ENCODE results near the gene HBP1. TPM values are rescaled to one million over a fixed set of nuclear protein-coding genes. Genes with fewer than 3 reads are reported as not detected.
A peak's percentile ranks its signal among the peaks of the same experiment; 100 is the strongest.

HBP1 gene
- polyA plus RNA-seq, 2 of the 4 experiments (the other 2 are of a cell fraction): 28.9 to 52.4 TPM

- TF ChIP-seq RFX5 (IDR thresholded peaks at IDR 0.05) (no peak), HMGXB4 (CRISPR knock-in tag; IDR thresholded peaks at IDR 0.05; ENCODE audit: borderline replicate concordance) (no peak), PBX3 (IDR thresholded peaks at IDR 0.05) (no peak), NR3C1 (IDR thresholded peaks at IDR 0.05) (no peak)
- TF ChIP-seq, protein P1, sequence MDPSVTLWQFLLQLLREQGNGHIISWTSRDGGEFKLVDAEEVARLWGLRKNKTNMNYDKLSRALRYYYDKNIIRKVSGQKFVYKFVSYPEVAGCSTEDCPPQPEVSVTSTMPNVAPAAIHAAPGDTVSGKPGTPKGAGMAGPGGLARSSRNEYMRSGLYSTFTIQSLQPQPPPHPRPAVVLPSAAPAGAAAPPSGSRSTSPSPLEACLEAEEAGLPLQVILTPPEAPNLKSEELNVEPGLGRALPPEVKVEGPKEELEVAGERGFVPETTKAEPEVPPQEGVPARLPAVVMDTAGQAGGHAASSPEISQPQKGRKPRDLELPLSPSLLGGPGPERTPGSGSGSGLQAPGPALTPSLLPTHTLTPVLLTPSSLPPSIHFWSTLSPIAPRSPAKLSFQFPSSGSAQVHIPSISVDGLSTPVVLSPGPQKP (IDR thresholded peaks at IDR 0.05; ENCODE audit: low read depth, low read length): no peak
- 0 out of 3 replicates have a peak, but pooled peaks cover 1% of the 10 kb centered on the region for H3K4me1 ChIP-seq
- DNase-seq (ENCODE audit: low read depth in 1 of 2, low spot score in 1 of 2) (no peak), FAIRE-seq (peak; percentile 49), ATAC-seq (no peak)
- no peaks in the 10 kb centered on the region for H3K9me3 ChIP-seq
- ChIA-PET CTCF (interaction anchor here (1.2 to 2.4 kb wide), 2 partner anchors 10 to 11 kb away, joined by 3 to 13 read pairs; no protein-coding TSS in a partner anchor), POLR2A (no interaction called here)
- H3K4me3 ChIP-seq: no peak overlapping the region
- H3K4me2 ChIP-seq: no peak overlapping the region
- 61% methylated on average over 3 of the region's 3 CpGs for WGBS (ENCODE audit: missing lambda C conversion rate)
- H3K27ac ChIP-seq: no peak overlapping the region
Observed at GRCh38 chr7:107161415-107161814, 7.4 kb upstream of the HBP1 start.

DNA sequence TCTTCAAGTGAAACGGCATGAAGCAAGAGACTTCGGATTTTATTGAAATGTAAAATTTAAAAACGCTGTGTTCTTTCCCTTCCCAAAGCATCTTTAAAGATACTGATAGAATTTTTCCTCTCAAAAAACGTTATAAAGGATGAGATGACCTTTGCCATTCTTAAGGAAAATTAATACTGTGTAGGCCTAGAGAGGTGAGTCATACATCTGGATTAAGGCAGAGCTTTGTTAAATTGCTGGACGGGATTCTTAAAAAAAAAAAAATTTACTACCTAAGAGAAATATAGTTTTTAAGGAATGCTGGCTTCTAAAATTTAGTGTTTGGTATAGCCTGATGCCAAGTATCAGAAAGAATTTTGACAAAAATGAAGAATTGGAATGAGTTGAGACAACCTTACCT, 6.3 kb upstream of the HBP1 start:
- Histone ChIP-seq H3K4me3 (no peak overlapping the region), H3K27ac (no peak overlapping the region), H3K4me2 (no peak overlapping the region), H3K4me1 (0 out of 3 replicates have a peak, but pooled peaks cover 5% of the 10 kb centered on the region), H3K9me3 (no peaks in the 10 kb centered on the region)
- TF ChIP-seq FOSL2 (IDR thresholded peaks at IDR 0.05) (no peak), FOSL2 (CRISPR knock-in tag; IDR thresholded peaks at IDR 0.05) (peak; percentile 49; the same call in 1 of the 2 replicates), HEYL (CRISPR knock-in tag; IDR thresholded peaks at IDR 0.05) (no peak)
- CTCF ChIA-PET: interaction anchor here (0.6 to 2.4 kb wide), 3 partner anchors 9 to 495 kb away, joined by 3 to 13 read pairs (median 3); no protein-coding TSS in a partner anchor
- POLR2A ChIA-PET: no interaction called here
- 55% methylated on average over 5 of the region's 5 CpGs for WGBS (ENCODE audit: missing lambda C conversion rate)
- ATAC-seq (no peak), DNase-seq (ENCODE audit: low read depth in 1 of 2, low spot score in 1 of 2) (no peak), FAIRE-seq (no peak)

DNA sequence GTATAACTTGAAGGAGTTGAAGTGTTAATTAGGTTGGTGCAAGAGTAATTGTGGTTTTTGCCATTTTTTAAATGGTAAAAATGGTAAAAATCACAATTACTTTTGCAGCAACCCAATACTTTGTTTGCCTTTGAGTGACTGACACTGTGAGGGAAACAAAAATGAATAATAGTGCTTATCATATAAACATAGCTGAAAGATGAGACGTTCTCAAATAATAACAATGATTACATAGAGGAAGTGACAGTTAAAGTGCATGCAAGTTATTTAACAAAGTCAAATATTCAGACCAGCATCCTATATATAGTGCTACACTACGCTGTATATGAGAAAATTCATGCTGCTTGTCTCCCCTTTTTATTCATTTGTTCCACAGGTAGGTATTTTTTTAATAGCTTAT, 4.7 kb upstream of the HBP1 start:
- WGBS (ENCODE audit: missing lambda C conversion rate): 36% methylated on average over 2 of the region's 2 CpGs
- DNase-seq (ENCODE audit: low read depth in 1 of 2, low spot score in 1 of 2): no peak
- Histone ChIP-seq H3K9me3 (no peaks in the 10 kb centered on the region), H3K4me2 (no peak overlapping the region), H3K4me1 (0 out of 3 replicates have a peak, but pooled peaks cover 5% of the 10 kb centered on the region), H3K4me3 (no peak overlapping the region), H3K27ac (no peak overlapping the region)
- no peak for FAIRE-seq
- TF ChIP-seq CEBPB (IDR thresholded peaks at IDR 0.05) (no peak), CHD2 (IDR thresholded peaks at IDR 0.05; ENCODE audit: low read length, partially characterized antibody) (no peak), USF2 (IDR thresholded peaks at IDR 0.05) (no peak), FOSB (CRISPR knock-in tag; IDR thresholded peaks at IDR 0.05) (no peak), JUNB (IDR thresholded peaks at IDR 0.05) (no peak), EHMT2 (IDR thresholded peaks at IDR 0.05; ENCODE audit: low read depth) (no peak)
- TF ChIP-seq, protein P2, sequence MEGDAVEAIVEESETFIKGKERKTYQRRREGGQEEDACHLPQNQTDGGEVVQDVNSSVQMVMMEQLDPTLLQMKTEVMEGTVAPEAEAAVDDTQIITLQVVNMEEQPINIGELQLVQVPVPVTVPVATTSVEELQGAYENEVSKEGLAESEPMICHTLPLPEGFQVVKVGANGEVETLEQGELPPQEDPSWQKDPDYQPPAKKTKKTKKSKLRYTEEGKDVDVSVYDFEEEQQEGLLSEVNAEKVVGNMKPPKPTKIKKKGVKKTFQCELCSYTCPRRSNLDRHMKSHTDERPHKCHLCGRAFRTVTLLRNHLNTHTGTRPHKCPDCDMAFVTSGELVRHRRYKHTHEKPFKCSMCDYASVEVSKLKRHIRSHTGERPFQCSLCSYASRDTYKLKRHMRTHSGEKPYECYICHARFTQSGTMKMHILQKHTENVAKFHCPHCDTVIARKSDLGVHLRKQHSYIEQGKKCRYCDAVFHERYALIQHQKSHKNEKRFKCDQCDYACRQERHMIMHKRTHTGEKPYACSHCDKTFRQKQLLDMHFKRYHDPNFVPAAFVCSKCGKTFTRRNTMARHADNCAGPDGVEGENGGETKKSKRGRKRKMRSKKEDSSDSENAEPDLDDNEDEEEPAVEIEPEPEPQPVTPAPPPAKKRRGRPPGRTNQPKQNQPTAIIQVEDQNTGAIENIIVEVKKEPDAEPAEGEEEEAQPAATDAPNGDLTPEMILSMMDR (IDR thresholded peaks at IDR 0.05): no peak
- CTCF ChIA-PET: interaction anchor here (1.3 to 2.6 kb wide), 4 partner anchors 12 to 371 kb away, joined by 6 to 11 read pairs (median 7); no protein-coding TSS in a partner anchor
- no peak for ATAC-seq
- POLR2A ChIA-PET: no interaction called here

Data from A549 (cell line).